GM18951 (cell line): ENCODE data around the gene MX2.

ENCODE experiments used
- POLR2A ChIP-seq: IDR thresholded peaks from 4 replicates; pipeline ENCODE4 v1.6.1; 2011; ENCODE audit warnings: mild to moderate bottlenecking; ENCODE audit not compliant: insufficient read length, insufficient read depth; ENCODE audit errors: extremely low read depth
- in situ Hi-C: fragments of 300-500 bp; cut with MboI; formaldehyde crosslinking; loops from one replicate; pipeline ENCODE4 v1.12.0; 2022; ENCODE audit warnings: low sequenced_read_pairs, mixed read lengths, inconsistent platforms; ENCODE audit not compliant: unreplicated experiment

MX2 gene

GRCh38 chr21:41426676-41427404 lies 65.0 kb downstream of the MX2 start:
- TF ChIP-seq POLR2A = no peak
- in situ Hi-C loops = no loop called here

DNA sequence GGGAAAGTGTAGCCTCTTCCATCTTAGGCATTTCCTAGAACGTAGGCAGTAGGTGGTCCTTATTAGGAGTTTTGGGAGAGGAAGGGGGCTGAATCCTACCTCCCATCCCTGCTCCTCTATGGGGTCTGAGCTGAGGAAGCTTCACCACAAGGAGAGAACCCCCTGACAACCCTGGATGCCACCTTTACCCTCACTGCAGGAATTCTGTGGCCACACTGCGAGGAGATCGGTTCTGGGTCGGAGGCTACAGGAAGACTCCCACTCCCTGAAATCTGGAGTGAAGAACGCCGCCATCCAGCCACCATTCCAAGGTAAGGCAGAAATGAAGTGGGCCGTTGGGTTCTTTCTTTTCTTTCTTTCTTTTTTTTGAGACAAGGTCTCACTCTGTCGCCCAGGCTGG lies 65.7 kb downstream of the MX2 start:
- no peak for TF ChIP-seq POLR2A

GRCh38 chr21:41428311-41428710 lies 66.5 kb downstream of the MX2 start:
- in situ Hi-C loops = no loop called here
- TF ChIP-seq POLR2A = no peak

More for the DNA sequence above, 65.7 kb downstream of the MX2 start:
- in situ Hi-C loops = no loop called here

DNA sequence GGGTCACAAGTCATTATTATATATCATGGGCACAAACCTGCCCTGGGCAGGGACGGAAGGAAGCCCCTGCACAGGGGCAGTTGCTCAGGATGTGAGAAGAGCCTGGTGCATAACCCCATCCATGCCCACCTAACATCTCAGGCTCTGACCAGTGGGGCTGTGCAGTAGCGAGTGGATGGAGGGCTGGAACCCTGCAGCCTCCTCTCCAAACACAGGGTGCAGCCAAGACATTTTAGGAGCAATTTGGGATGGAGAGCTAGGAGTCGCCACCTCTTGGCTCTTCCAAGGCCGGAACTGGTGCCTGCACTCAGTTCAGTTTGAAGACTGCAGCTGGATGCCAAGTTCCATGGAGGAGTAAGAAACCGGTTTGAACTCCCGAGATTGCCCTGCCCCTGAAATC lies 67.0 kb downstream of the MX2 start:
- in situ Hi-C loops = no loop called here
- TF ChIP-seq POLR2A = no peak

DNA sequence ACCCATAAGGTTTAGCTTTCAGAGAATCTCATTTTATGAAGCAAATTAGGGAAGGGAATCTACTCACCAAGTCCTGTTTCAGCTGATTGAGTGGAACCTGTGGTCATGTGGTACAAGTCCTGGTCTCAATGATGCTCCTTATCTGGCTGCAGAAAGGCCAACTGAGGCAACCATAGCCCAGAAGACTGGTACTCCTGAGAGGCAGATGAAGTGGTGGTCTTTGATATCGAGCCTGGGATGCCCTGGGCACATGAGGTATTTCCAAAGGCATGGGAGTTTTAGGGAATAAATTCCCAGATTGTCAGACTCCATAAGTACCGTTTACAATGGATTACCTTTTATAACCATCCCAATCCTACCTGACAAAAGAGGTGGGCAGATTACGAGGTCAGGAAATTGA lies 67.5 kb downstream of the MX2 start:
- TF ChIP-seq POLR2A = no peak
- in situ Hi-C loops = no loop called here

GRCh38 chr21:41429925-41430491 lies 68.2 kb downstream of the MX2 start:
- in situ Hi-C loops = no loop called here
- no peak for TF ChIP-seq POLR2A

DNA sequence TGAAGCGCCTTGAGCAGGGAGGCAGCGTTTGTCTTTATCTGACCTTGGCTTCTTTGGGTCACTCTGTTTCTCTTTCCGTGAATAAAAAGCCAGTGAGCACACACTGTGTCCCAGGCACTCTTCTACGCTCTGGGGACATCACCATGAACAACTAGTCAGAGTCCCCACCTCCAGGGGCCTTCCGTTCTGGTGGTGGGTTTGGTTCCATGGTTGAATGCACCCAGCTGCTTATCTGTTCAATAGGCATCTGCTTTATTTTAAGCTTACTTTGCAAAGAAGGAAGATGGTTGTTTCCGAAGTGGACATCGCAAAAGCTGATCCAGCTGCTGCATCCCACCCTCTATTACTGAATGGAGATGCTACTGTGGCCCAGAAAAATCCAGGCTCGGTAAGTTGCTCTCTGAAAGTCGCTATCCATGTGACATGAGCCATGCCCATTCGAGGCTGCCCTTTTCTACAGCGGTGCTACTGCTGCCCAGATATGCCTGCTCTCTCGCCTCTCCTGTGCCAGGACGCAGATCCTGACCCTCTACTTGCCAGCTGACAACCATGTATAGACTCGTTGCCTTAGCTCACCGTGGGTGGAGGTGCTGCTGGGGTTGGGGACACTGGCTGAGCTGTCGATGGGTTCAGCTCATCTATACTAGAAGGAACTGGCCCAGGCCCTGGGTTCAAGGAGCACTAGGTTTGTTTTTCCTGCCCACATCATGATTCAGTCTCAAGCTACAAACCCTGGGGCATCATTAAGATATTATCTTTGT lies 70.1 kb downstream of the MX2 start:
- no peak for TF ChIP-seq POLR2A
- in situ Hi-C loops = no loop called here

DNA sequence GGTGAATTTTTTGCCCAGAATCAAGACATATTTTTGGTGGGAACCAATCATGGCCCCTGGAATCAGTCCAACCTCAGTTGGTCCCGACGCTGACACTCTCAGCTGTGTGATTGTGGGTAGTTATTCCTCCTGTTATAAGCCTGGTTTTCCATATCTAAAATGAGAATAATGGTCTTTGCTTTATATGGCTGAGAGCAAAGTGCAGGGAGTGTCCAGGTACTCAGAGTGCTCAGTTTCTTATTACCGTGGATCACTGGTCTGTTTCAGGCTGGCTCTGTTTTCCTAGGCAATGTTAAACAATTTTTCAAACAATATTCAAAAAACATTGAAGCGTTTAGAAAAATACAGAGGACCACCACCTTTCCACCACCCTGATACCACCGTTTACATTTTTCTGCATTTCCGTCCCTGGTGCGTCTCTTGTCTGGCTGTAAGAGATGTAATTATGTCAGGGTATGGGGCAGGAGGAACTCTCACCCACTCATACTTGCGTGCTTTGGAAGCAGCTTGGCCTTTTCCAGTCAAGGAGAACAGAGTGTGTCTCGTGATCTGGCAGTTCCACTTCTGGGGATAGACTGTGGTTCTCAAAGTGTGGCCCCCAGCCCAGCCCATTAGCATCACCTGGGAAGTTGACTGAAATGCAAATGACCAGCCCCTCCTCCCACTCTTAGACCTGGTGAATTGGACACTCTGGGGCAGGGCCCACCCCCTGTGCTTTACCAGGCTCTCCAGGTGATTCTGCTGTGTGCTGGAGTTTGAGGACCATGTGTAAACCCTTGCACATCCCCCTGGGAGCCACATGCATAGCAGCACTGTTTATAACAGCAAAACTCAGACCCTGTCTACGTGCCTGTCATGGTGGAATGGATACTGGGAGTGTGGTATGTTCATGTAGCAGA lies 71.0 kb downstream of the MX2 start:
- TF ChIP-seq POLR2A = no peak

DNA sequence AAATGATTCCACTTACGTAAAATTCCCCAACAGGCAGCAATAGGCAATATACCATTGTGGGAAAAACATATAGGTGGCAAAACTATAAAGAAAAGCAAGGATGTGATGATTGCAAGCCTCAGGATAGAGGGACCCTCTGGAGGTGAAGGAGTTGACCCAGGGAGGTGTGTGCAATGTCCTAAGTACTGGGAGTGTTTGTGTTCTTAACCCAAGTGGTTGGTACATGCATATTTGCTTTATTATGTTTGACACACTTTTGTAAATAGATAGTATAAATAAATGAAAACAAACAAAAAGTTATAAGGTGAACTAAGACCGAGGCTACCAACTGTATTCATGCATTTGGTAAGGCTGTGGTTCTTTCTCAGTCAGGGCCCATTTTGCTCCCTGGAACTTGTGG lies 71.7 kb downstream of the MX2 start:
- in situ Hi-C loops = no loop called here
- no peak for TF ChIP-seq POLR2A

More for the DNA sequence above, 71.0 kb downstream of the MX2 start:
- in situ Hi-C loops = no loop called here

- TF ChIP-seq POLR2A = peak; percentile 8
- in situ Hi-C loops = no loop called here
Observed at GRCh38 chr21:41435706-41436105, 73.9 kb downstream of the MX2 start.

- in situ Hi-C loops = no loop called here
- TF ChIP-seq POLR2A = no peak
Observed at GRCh38 chr21:41437729-41438128, 75.9 kb downstream of the MX2 start.

DNA sequence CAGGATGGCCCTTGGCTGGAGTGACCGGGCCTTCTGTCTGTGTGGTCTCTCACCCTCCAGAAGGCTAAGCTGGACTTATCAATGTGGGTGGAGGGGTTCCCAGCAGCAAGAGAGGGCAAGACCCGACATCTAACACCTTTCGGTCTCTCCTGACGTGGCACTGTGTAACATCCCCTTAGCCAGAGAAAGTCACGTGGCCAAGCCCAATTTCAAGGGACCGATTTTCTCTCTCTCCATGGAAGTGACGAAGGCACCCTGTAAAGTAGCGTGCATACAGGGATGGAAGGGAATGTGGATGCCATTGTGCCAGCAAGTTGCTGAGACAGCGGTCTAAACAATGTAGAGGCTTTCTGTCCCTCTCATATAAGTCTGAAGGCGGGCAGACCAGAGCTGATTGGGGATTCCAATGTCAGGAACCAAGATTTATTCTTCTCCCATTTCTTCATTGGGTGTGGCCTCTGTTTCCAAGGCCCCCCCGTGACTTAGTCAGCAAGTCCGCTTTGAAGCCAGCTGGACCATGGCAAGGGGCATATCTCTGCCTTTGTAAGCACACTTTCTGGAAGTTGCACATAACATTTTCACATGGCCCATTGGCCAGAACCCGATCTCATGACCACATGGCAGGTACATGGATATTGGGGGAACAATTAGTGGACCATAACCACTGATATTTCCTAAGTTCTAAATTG lies 76.7 kb downstream of the MX2 start:
- no peak for TF ChIP-seq POLR2A
- in situ Hi-C loops = no loop called here
